Measurements from ENCODE around the gene ANO9. TPM values are rescaled to one million over a fixed set of nuclear protein-coding genes. Genes with fewer than 3 reads are reported as not detected.
"Not testable (repeated sequence)": the region's sequence is repeated elsewhere in the genome, so short reads cannot be mapped to it uniquely, and the experiment has no call there.

ANO9 gene
- total RNA-seq, 1 donor from 2014 or later = 10.7 TPM

DNA sequence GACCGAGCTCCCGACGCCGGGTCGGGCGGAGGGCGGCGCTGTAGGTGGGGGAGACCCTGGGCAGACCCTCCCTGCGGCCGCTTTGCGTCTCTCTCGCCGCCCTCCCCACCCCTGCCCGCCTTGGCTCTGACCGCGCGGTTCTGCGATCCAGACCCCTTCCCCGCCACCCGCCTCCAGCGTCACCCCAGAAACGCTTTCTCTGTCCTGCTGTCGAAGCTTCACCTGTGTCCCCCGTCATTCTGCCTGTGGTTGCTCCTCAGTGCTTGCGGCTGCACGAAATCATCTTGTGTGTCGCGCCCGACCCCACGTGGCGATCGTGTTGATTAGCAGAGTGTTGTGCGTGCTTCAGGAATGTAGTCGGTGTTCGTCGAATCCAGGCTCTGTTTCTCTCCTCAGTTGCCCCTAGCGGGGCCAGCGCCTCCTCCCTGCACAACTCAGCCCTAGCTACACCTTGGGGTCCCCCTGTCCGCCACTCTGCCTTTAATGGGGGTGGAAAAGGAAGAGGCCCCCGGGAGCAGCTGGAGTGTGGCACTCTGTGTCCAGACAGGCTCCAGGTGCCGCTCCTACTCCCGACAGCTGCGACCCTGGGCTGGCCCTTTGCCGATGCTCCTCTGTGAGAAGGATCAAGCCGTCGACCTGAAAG lies 9.1 kb upstream of the ANO9 start:
- DNase-seq = peak; percentile 88

DNA sequence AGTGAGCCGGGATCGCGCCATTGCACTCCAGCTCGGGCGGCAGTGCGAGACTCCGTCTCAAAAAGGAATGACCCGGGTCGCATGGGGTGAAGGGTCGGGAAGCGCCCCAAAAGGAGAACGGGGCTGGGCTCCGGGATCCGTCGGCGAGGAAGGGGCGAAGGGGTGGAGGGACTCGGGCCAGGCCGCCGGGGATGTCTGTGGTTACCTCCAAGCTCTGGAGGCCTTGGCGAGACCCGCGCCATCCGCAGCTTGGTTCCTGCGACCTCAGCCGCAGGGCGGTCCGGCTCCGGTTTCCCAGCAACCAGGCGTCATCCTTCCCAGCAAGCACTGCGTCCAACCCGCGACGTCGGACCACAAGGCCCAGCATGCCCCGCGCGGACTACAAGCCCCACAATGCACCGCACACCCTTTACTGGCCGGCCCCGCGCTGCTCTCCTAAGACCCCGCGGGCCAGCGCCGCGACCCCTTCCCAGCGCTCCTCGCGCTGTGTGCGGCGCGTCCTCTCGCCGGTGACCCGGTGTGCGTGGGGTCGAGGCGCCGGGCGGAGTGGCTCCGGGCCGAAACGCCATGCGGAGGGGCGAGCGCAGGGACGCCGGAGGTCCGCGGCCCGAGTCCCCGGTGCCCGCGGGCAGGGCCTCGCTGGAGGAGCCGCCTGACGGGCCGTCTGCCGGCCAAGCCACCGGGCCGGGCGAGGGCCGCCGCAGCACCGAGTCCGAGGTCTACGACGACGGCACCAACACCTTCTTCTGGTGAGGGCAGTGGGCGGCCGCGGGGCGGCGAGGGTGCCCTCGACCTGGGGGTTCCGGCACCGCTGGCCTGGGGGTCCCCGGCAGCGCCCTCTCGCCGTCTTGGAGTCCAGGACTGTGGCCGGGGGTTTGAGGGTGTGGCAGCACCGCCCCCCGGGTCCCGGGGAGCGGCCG lies 8.3 kb upstream of the ANO9 start, which contains the start of gene PTDSS2:
Gene PTDSS2, plus strand, starts transcription at position 391 of the 920 bp plus-strand sequence. Its CDS starts 177 bp downstream, at position 568.
- peak; percentile 98 for DNase-seq

DNA sequence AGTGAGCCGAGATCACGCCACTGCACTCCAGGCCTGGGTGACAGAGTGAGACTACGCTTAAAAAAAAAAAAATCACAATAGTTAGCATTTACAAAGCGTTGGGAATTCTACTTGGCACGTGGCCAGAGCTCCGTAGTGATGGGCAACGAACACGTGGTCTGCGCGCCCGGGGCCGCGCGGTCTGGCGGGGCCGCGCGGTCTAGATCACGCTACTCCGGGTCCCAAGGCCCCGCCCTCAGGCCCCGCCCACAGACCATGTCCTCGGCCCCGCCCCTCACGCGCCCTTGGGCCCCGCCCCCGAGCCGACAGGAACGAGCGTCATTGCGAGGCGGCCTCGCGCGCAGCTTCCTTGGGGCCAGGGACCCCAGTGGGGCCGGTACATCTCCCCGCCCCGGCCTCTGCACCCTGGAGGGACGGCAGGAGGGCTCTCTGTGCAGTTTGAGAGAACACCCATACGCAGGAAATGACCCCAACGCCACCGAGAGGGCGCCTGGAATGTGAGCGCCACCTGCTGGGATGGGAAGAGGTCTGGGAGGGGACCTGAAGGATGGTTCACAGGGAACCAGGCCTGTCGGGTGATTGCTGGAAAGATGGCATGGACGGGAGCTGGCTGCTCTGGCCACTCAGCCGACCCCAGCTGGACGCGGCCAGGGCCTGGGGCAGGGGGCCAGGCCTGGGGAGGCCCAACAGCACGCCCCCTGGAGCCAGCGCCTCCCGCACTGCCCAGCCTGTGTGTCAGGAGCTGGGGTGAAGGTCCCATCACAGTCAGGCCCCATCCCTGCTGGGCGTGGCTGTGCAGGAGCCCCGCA lies 6.3 kb upstream of the ANO9 start:
- peak; percentile 95 for DNase-seq

DNA sequence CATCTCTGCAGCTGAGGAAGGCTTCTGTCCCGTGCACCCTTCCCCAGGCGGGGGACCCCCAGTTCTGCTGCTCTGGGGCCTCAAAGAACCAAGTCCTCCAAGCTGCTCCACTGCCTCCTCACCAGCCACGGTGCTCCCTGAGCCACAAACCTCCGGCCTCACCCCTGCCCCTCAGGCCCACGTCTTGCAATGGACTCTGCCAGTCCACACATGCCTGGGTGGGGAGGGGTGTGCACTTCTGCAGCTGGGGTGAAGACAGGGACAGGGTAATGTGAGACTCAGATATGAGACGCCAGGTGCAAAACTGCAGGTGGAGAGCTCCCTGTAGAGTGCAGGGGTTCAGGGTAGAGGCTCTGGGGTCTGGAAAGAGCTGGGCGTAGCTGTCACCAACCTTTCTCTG lies 5.1 kb upstream of the ANO9 start:
- DNase-seq = no peak

DNA sequence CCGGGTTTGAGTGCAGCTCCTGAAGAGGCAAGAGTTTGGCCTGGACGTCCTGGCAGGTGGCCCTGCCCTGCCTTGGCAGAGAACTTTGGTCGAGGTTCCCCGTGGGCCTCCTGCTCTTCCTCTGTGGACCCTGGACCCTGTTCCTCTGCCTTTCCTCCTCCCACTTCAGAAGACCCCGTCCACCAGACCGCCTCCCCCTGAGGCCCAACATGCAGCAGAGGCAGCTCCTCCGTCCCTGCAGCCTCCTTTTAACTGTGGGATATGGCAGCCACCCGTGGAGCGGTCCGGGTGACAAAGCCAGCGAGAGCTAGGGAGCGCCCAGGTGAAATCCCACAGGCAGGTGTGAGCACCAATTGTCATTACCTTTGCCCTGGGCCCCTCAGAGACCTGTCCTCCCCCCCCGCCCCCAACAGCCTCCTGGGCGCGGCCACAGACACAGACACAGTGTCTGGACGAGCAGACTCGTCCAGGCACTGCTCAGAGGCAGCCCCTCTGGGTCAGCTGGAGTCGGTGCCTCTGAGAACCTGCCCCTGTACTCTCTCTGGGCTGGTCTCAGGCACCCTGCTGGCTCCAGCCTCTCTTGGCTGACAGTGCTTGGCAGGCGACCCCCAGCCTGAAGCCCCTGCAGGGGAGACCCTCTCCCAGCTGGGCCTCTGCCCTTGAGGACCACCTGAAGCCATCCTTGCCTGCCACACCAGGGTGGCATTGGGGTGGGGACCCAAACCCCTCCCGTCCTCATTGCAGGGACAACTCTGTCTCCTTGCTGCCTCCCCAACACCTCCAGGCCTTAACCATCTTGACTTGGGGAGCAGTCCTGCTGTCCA lies 4.2 kb upstream of the ANO9 start:
- no peak for DNase-seq

DNA sequence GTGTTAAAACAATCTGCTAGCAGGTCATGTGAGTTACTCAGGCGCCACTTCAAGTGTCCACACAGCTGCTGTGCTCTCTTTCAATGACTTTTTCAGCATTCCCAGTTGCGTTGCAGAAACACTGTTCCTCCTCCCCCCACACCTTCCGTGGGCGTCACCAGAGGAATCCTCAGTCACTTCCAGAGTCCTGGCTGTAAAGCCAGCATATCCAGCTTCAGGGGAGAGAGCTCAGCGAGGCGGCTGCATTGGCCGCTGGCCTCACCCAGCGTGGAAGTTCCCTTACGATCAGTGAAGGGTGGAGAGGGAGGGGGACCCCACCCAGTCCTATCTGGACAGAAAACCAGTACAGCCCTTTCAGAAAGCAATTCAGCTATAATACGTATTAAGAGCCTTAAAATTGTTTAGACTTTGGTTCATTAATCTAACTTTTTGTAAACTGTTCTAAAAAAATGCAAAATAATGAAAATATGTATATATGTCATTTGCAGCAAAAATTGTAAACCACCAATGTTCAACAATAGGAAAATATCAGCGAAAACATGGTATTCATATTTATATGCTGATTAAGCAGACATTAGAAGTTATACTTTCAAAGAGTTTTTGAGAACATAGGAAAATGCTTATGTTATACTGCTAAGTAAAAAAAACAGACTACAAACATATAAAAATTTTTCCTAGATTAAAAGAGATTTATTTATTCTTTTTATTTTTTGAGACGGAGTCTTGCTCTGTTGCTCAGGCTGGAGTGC lies 2.8 kb upstream of the ANO9 start:
- peak; percentile 32 for DNase-seq

DNA sequence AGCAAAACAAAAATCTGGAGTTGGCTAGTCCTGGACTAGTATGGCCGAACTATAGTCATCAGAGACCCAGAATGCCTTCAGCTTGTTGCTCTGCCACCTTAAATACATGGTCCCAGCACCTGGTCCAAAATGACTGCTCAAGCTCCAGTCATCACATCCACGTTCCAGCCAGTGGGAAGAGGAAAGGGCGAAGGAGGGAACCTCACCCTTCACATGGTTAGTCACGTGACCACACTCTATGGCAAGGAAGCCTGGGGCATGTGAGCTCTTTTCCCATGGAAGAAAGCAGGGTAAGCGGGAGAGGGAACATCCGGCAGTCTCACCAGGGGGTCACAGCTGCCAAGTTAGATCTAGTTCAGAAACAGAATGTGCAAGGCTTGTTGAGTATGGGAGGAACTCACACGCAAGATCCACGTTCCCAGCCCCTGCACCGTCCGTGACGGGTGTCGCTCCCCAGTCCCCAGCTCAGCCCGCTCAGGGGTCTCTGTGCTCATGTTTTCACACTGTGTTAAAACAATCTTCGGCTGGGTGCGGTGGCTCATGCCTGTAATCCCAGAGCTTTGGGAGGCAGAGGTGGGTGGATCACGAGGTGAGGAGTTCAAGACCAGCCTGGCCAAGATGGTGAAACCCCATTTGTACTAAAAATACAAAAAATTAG lies 1.9 kb upstream of the ANO9 start:
- DNase-seq = peak; percentile 41

DNA sequence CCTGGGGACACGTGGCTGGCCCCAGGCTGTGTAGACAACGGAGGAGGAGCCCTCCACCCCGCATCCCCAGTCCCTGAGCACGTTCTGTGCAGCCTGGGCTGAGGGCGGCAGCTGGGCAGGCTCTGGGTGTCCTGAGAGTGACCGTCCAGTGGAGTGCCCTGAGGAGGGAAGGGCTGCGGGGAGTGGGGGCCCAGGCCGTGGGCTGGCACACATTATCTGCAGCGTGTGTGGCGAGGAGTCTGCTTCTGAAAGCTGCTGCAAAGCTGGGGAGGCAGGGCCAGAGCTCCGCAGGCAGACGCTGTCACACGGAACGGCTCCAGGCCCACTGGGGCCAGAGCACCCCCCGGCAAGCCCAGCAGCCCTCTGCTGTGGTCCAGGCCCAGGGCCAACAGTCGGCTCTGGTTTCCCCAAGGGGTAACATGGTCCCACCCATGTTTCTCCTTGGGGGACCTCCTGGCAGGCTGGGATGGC lies 835 bp upstream of the ANO9 start:
- no peak for DNase-seq

DNA sequence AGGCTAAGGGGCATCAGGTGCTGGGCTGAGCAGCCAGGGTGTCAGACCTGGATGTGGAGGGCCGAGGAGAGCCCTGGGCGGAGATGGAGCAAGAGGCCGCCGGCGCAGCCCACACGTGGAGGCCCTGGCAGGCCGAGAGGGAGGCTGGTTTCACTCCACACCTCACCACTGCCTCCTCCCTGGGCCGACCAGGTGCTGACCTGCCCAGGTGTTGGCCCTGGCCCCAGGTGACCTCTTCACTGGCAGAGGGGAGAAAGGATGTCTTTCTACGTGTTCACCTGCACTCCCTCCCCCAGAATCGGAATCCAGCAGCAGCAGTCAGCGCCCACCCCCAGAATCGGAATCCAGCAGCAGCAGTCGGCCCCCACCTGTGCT lies 781 bp downstream of the ANO9 start:
- DNase-seq = no peak

DNA sequence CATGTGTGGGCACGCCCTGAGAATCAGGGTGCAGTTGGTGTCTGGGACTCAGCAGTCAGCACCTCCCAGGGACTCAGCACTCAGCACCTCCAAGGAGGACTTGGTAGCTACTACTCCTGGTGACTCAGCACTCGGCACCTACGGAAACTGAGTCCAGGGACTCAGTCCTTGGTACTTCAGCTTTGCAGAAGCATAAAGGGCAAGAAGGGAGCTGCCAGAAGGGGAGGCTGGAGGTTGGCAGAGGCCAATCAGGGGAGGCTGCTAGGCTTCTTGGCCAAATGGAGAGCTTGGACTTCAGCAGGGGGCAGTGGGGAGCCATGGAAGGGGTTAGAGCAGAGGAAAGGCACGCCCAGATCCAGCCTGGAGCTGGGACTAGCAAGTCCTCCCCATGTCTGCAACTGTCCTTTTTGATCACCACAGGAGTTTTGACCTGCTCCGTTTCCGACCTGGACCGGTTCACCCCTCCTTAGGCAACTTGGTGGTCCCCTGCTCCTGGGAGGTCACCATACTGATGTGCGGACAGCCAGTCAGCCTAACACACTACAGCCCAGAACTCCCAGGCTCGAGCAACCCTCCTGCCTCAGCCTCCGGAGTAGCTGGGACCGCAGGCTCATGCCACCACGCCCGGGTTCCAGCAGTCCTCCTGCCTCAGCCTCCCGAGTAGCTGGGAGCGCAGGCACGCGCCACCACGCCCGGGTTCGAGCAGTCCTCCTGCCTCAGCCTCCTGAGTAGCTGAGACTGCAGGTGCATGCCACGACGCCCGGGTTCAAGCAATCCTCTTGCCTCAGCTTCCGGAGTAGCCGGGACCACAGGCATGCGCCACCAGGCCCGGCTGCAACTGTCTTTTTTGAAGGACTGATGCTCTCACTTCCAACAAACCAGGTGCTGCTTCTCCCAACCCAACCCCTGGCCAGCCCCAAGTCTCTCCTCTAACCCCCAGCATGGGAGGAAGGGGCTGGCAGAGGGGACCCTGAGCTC lies 1.5 kb downstream of the ANO9 start:
- DNase-seq = peak; percentile 49

DNA sequence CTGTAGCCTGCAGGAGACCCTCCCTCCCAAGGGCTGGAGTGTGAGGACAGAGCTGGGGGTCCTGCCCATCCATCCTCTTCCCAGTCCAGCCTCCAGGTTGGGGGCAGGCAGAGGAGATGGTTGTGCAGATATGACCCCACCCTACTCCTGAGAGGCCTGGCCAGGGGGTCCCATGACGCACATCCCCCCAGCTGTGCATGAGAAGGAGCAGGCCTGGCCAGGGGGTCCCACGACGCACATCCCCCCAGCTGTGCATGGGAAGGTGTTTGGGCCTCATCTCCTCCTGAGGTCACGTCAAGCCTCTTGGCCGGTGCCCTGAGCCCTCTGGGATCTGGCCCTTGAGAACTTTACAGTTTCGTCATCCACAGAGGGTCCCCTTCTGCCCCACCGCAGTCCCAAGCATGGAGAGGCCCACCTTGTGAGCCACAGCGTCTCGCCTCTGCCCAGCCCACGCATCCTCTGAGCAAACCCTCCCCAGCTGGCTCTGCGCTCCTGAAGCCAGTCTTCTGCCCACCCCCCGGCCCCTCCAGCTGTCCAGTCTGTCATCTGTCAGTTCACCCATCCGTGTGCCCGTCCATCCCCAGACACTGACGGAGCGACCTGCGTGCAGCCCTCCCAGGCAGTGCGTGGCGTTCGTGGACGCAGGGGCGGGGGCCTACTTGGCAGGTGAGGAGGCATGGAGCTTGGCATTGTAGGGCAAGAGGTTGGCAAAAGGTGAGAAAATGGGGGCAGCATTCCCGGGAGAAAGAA lies 2.3 kb downstream of the ANO9 start:
- no peak for DNase-seq

DNA sequence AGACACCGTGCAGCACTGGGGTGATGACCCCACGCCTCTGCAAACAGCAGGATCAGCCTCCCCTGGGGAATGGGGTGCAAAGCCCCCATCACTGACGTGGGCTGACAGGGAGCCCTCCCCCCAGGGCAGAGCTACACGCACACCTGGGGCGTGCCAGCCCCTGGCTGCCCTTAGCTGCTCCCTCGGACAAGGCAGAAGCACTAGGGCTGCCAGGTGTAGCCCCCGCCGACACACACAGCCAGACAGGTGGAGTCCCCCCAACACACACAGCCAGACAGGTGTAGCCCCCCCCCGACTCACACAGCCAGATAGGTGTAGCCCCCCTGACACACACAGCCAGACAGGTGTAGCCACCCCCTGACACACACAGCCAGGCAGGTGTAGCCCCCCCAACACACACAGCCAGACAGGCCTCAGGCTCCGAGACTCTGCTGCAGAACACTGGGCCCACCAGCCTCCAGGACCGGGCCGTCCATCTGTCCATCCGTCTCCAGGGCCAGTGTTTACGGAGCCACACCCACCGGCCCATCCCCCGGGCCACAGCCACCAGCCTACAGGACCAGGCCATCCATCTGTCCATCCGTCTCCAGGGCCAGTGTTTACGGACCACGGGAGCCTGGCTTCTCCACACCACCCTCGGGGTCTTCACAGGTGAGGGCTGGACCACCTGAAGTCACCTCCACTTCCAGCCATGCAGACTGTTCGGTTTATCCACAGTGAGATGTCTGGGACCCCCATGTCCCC lies 3.5 kb downstream of the ANO9 start:
- DNase-seq = no peak

DNA sequence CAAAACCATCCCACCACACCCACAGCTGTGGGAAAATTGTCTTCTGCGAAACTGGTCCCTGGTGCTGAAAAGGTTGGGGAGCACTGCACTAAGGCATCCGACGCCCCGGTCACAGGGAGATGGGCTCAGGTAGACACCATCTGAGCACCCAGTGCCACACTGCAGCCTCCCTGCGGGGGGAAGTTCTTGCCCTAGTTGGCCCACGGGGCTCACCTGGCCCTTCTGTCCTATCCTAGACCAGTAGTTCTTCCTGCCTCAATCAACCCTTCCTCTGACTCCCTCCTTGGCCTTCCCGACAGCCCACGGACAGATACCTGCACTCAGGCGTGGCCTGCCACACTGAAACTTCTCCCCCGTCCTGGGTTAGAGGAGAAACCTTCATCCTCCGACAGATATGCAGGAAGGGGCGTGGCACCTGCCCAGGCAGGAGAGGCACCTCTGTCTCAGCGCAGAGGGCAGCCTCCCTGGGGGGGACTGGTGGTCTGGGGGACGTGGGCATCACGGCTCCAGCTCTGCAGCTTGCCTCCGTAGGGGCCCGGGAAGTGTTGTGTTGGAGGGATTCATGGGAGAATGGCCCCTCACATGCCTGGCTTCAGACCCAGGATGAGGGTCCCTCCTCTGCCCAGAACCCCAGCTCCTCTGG lies 4.5 kb downstream of the ANO9 start:
- DNase-seq = no peak

DNA sequence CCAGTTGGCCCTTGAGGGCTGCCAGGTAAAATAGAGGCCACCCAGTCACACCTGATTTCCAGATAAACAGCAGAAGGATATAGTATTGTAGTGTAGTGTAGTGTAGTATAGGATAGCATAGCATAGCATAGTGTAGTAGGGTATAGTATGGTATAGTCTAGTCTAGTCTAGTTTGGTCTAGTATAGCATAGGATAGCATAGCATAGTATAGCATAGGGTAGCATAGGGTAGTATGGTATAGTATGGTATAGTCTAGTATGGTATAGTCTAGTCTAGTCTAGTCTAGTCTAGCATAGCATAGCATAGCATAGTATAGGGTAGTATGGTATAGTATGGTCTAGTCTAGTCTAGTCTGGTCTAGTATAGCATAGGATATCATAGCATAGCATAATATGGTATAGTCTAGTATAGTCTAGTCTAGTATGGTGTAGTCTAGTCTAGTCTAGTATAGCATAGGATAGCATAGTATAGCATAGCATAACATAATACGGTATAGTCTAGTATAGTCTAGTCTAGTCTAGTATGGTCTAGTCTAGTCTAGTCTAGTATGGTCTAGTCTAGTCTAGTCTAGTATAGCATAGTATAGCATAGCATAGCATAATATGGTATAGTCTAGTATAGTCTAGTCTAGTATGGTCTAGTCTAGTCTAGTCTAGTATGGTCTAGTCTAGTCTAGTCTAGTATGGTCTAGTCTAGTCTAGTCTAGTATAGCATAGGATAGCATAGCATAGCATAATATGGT lies 6.6 kb downstream of the ANO9 start:
- DNase-seq = not testable (repeated sequence)

DNA sequence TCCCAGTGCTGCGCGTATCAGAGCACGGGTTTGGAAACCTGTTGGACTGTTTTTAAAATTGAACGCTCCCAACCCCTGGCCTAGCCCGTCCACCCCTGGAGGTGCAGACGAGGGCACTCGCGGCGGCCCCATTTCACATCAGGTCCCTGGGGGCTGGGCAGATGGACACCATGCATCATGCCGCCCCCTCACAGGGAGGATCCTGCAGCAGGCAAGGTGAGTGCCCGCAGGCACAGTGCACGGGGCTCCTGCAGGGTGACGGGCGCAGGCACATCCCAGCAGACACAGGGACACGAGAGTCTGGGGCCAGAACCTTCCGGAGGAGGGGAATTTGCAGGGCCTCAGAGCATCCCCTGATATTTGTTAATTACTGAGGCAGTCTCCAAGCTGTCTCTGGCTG lies 7.3 kb downstream of the ANO9 start:
- no peak for DNase-seq

DNA sequence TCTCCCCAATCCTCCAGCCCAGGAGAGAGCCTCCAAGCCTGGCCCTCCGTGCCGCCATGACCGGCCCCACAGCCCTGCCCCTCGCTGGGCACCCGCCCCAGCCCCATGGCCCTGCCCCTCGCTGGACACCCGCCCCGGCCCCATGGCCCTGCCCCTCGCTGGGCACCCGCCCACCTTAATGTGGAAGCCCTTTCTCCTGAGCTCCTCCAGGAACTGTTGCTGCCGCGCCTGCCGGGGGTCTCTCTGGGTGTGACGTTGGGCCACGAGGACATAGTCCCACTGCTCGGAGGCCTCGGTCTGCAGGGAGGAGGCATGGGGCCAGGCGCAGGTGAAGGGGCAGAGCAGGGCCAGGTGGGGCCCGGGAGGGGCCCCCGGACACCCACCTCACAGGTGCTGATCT lies 8.2 kb downstream of the ANO9 start:
- DNase-seq = no peak

DNA sequence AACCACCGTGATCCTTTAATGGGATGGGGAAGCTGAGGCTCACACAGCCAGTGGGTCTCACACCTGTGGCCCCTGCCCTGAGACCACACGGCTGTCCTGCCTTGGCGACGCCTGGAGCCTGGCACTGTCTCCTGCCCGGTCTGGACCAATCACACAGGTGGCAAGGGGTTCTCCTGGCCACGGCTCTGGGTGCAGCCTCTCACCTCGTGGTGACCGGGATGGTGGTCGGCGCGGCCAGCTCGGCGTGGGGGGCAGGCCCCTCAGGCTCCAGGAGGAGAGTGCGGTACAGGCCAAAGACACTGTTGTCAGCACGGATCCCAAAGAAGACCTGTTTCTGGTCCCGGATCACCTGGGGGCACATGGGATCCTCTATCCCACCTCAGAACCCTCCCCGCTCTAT lies 8.7 kb downstream of the ANO9 start:
- no peak for DNase-seq
